ENCODE measurements around the gene EXOSC10. TPM values are rescaled to one million over a fixed set of nuclear protein-coding genes. Genes with fewer than 3 reads are reported as not detected.
A peak's percentile ranks its signal among the peaks of the same experiment; 100 is the strongest.

EXOSC10 gene
- total and polyA plus RNA-seq, 2 donors (not counting 3 experiments of a cell fraction or from before 2014, with no cell fraction given), result 74.9 to 103 TPM

- intact Hi-C loops (cut with micrococcal nuclease) (no loop called here), dilution Hi-C loops (cut with MboI; ENCODE audit: extremely low pct_ligation_motif_present, low sequenced_read_pairs) (no loop called here)
- H2AFZ ChIP-seq (ENCODE audit: low read depth, low read length), result no peak overlapping the region
- no peaks in the 10 kb centered on the region for H3K27me3 ChIP-seq (ENCODE audit: control insufficient read depth in 2 of 2, insufficient read depth in 2 of 2, low read length in 2 of 2)
- peaks cover 12 to 23% of the 10 kb centered on the region in 2 experiments for H3K36me3 ChIP-seq (ENCODE audit: control insufficient read depth in 2 of 2, extremely low read depth in 1 of 2, insufficient read depth in 2 of 2, low read length in 2 of 2)
- peaks cover 21% of the 10 kb centered on the region for H3K4me1 ChIP-seq (ENCODE audit: control insufficient read depth, extremely low read depth, insufficient read depth, low read length)
- DNase-seq (ENCODE audit: low read depth, low spot score) (no peak), FAIRE-seq (peak; percentile 37)
- H3K27ac ChIP-seq (ENCODE audit: insufficient read depth, low read depth, low read length), result no peak overlapping the region
- H3K4me2 ChIP-seq (ENCODE audit: insufficient read depth, low read length), result no peak overlapping the region
- no peaks in the 10 kb centered on the region for H3K79me2 ChIP-seq (ENCODE audit: control insufficient read depth, insufficient read depth, low read length)
- ChIA-PET POLR2A (no interaction called here), CTCF (interaction anchor here (1.2 kb wide), 1 partner anchor 107 kb away, joined by 3 read pairs; no protein-coding TSS in a partner anchor)
- TF ChIP-seq POLR2A (IDR thresholded peaks at IDR 0.05; ENCODE audit: low read depth, low read length) (no peak), FOS (IDR thresholded peaks at IDR 0.05; ENCODE audit: borderline replicate concordance, insufficient read depth, low read length) (no peak), JUN (IDR thresholded peaks at IDR 0.05; ENCODE audit: borderline replicate concordance, insufficient read depth, insufficient read length, low read depth) (no peak), EZH2 (IDR thresholded peaks at IDR 0.05; ENCODE audit: borderline replicate concordance, low read depth, low read length, severe bottlenecking) (no peak), MYC (IDR thresholded peaks at IDR 0.05; ENCODE audit: low read depth, low read length) (no peak), GATA2 (IDR thresholded peaks at IDR 0.05; ENCODE audit: insufficient read depth, insufficient read length, low read depth, low read length) (no peak)
- TF ChIP-seq, protein P1, sequence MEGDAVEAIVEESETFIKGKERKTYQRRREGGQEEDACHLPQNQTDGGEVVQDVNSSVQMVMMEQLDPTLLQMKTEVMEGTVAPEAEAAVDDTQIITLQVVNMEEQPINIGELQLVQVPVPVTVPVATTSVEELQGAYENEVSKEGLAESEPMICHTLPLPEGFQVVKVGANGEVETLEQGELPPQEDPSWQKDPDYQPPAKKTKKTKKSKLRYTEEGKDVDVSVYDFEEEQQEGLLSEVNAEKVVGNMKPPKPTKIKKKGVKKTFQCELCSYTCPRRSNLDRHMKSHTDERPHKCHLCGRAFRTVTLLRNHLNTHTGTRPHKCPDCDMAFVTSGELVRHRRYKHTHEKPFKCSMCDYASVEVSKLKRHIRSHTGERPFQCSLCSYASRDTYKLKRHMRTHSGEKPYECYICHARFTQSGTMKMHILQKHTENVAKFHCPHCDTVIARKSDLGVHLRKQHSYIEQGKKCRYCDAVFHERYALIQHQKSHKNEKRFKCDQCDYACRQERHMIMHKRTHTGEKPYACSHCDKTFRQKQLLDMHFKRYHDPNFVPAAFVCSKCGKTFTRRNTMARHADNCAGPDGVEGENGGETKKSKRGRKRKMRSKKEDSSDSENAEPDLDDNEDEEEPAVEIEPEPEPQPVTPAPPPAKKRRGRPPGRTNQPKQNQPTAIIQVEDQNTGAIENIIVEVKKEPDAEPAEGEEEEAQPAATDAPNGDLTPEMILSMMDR (IDR thresholded peaks at IDR 0.05; ENCODE audit: extremely low read depth in 1 of 2, insufficient read depth in 1 of 2, low read depth in 1 of 2, low read length in 2 of 2), result no peak
- H3K9me1 ChIP-seq (replicated peaks; ENCODE audit: control insufficient read depth, extremely low read depth, insufficient read depth, low read length), result no peaks in the 10 kb centered on the region
- H3K9me3 ChIP-seq (replicated peaks; ENCODE audit: control insufficient read depth, insufficient read depth, low read length), result no peaks in the 10 kb centered on the region
- H4K20me1 ChIP-seq (replicated peaks; ENCODE audit: control insufficient read depth, extremely low read depth, insufficient read depth, low read length), result no peaks in the 10 kb centered on the region
- BruUV-seq (replicated peaks), result no TSS peak
- H3K4me3 ChIP-seq (replicated peaks in 1 of 3; ENCODE audit: insufficient read depth in 1 of 3, low read depth in 1 of 3, low read length in 3 of 3), result no peak overlapping the region
- H3K9ac ChIP-seq (replicated peaks; ENCODE audit: extremely low read depth, insufficient read depth, low read length), result no peak overlapping the region
Measured at GRCh38 chr1:11143907-11144306, 44.2 kb upstream of the EXOSC10 start.
